Measurements from ENCODE around the gene STX19. TPM values are rescaled to one million over a fixed set of nuclear protein-coding genes. Genes with fewer than 3 reads are reported as not detected.
"Not testable (repeated sequence)": the region's sequence is repeated elsewhere in the genome, so short reads cannot be mapped to it uniquely, and the experiment has no call there.

The STX19 gene
- total RNA-seq, 2 donors from 2014 or later = not detected

- peak within 1 kb of the TSS; percentile 100 for H3K27ac Mint-ChIP-seq
- no peaks in the 10 kb centered on the region for H3K27me3 Mint-ChIP-seq
- H3K4me3 Mint-ChIP-seq = peak within 1 kb of the TSS; percentile 97
- ATAC-seq = peak; percentile 87
- H3K4me1 Mint-ChIP-seq = peaks cover 27% of the 10 kb centered on the region
- peak; percentile 59 to 73 (median 62) for DNase-seq
- peaks cover 6% of the 10 kb centered on the region for H3K36me3 Mint-ChIP-seq (ENCODE audit: low read depth)
- H3K9me3 ChIP-seq (ENCODE audit: control insufficient read depth, low read length, poor library complexity, severe bottlenecking) = no peaks in the 10 kb centered on the region
These were observed 34.4 kb upstream of the STX19 start, which contains the start of the genes DHFR2 and NSUN3 for GRCh38 chr3:94062513-94063404. Gene DHFR2, minus strand, starts transcription at chr3:94062916. Its CDS starts 1,405 bp downstream, at chr3:94061511. Gene NSUN3, plus strand, starts transcription at chr3:94063061. Its CDS starts 66 bp downstream, at chr3:94063127.

DNA sequence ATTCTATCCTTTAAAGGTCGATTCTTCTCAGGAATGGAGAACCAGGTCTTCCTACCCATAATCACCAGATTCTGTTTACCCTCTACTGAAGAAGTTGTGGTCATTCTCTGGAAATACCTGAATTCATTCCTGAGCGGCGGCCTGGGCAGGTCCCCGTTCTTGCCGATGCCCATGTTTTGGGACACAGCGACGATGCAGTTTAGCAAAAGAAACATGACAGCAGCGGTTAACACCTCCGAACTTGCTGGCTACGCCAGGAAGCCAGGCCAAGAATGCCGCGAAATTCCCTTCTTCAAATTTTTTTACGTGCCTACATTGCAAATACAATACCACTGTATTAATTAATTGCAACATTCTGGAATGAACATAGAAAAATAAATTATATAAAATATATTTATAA, 32.9 kb upstream of the STX19 start:
- no peaks in the 10 kb centered on the region for H3K27me3 Mint-ChIP-seq
- no peaks in the 10 kb centered on the region for H3K36me3 Mint-ChIP-seq (ENCODE audit: low read depth)
- no peak overlapping the region for H3K27ac Mint-ChIP-seq
- no peak for DNase-seq
- ATAC-seq = no peak
- no peaks in the 10 kb centered on the region for H3K9me3 ChIP-seq (ENCODE audit: control insufficient read depth, low read length, poor library complexity, severe bottlenecking)
- H3K4me1 Mint-ChIP-seq = peaks cover 20% of the 10 kb centered on the region
- H3K4me3 Mint-ChIP-seq = no peak overlapping the region

DNA sequence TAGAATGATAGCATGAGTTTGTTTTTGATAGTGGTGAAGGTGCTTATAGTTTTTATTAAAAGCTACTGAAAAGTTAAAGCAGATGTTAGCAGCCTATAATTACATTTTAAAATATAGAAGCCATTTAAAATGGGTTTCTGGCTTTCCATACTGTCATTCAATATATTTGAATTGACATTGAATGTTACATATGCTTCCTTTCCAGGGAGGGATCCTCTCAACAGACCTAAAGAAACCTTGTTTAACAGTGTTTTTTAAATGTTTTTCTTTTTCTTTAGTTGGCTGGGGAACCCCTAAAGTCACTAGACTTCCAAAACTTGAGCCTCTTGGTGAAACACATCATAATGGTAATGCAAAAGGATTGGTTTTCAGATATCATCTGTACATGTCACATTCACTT, 22.1 kb upstream of the STX19 start:
- H3K4me1 Mint-ChIP-seq = no peaks in the 10 kb centered on the region
- H3K27ac Mint-ChIP-seq = no peak overlapping the region
- DNase-seq (no peak), ATAC-seq (no peak)
- no peaks in the 10 kb centered on the region for H3K27me3 Mint-ChIP-seq
- H3K9me3 ChIP-seq (ENCODE audit: control insufficient read depth, low read length, poor library complexity, severe bottlenecking) = no peaks in the 10 kb centered on the region
- no peak overlapping the region for H3K4me3 Mint-ChIP-seq
- no peaks in the 10 kb centered on the region for H3K36me3 Mint-ChIP-seq (ENCODE audit: low read depth)

DNA sequence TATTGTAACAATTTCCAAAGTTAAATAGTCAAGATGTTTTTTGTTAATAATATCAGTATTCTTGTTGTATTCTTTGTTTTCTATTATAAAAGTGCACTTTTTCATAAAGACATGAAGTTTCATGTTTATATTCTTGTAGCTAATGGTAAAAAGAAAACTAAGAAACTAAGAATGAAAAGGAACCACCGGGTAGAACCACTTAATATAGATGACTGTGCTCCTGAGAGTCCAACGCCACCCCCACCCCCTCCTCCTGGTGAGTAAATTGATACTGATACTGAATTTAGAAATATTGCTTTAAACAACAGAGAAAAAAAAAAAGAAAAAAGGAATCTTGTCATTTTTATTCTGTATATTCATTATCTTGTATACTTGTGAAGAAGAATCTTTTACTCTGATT, 20.9 kb upstream of the STX19 start:
- no peak for DNase-seq
- H3K36me3 Mint-ChIP-seq (ENCODE audit: low read depth) = no peaks in the 10 kb centered on the region

DNA sequence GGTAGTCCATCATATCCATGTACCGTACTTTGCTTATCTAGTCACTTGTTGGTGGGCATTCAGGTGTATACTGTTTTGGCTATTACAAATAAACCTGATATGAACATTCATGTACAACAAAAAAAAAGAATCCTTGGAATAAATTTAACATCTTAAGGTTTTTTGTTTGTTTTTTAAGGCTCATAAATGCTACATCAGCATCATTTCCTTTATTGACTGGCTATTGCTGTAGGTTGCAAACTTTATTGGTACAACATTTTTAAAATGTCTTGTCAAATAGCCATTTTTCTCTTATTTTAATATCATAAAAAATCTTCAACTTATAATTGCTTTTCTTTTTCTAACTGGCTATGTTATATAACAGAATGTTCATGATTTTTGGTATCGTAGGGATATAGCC, 18.1 kb upstream of the STX19 start:
- Mint-ChIP-seq H3K27ac (no peak overlapping the region), H3K4me3 (no peak overlapping the region), H3K27me3 (no peaks in the 10 kb centered on the region), H3K36me3 (ENCODE audit: low read depth) (peaks cover 2% of the 10 kb centered on the region), H3K4me1 (no peaks in the 10 kb centered on the region)
- no peak for DNase-seq
- H3K9me3 ChIP-seq (ENCODE audit: control insufficient read depth, low read length, poor library complexity, severe bottlenecking) = no peaks in the 10 kb centered on the region
- ATAC-seq = no peak

More for the DNA sequence above, 20.9 kb upstream of the STX19 start:
- ATAC-seq = no peak
- Mint-ChIP-seq H3K27ac (no peak overlapping the region), H3K4me3 (no peak overlapping the region), H3K4me1 (no peaks in the 10 kb centered on the region), H3K27me3 (no peaks in the 10 kb centered on the region)
- no peaks in the 10 kb centered on the region for H3K9me3 ChIP-seq (ENCODE audit: control insufficient read depth, low read length, poor library complexity, severe bottlenecking)

GRCh38 chr3:94044100-94044936, 15.9 kb upstream of the STX19 start:
- not testable (repeated sequence) for H3K9me3 ChIP-seq (ENCODE audit: control insufficient read depth, low read length, poor library complexity, severe bottlenecking); H3K4me1 Mint-ChIP-seq; H3K27me3 Mint-ChIP-seq; DNase-seq; ATAC-seq; H3K36me3 Mint-ChIP-seq (ENCODE audit: low read depth); H3K4me3 Mint-ChIP-seq
- H3K27ac Mint-ChIP-seq = peak overlapping the region; percentile 69

DNA sequence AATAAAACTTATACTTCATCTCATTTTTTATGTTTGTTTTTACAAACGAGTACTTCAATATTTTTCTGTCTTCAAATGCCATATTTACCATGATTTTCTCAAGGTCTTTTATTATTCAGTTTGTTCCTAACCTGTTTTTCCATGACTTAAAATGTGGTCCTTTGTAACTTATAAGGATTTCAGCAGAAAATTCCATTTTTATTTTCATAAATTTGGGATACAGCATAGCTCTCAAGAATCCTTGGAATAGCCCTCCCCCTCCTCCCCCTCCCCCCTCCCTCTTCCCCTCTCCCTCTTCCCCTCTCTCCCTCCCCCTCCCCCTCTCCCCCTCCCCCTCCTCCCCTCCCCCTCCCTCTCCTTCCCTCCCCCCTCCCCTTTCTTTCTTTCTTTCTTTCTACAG, 14.9 kb upstream of the STX19 start:
- H3K4me1 Mint-ChIP-seq = no peaks in the 10 kb centered on the region

DNA sequence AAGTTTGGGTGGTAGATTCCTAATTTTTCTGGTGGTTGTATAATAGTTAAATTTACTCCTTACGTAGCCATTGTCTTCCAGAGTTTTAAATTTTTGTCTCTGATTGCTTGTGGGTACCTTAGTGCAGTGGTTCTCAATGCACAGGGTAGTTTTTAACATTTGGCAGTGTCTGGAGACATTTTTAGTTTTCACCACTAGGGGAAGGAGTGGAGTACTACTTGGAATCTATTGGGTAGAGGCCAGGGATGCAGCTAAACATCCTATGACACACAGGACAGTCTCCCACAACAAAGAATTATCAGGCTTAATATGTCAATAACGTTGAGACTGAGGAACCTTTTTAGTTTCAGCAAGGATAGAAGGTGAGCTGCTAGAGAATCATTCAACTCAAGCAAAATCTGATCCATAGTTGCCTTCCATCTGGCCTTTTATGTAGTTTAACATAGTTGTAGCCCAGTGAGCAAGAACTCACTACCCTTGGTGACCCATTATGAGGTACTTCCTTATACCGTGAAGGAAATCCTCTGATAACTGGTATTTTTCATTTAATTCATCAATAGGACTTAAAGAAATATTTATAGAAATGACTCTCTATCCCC, 8.6 kb upstream of the STX19 start:
- Mint-ChIP-seq H3K4me3 (no peak overlapping the region), H3K27me3 (no peaks in the 10 kb centered on the region), H3K27ac (no peak overlapping the region), H3K36me3 (ENCODE audit: low read depth) (peaks cover 2% of the 10 kb centered on the region), H3K4me1 (no peaks in the 10 kb centered on the region)
- peak; percentile 47 for ATAC-seq
- no peaks in the 10 kb centered on the region for H3K9me3 ChIP-seq (ENCODE audit: control insufficient read depth, low read length, poor library complexity, severe bottlenecking)
- no peak for DNase-seq

More for the DNA sequence above, 14.9 kb upstream of the STX19 start:
- DNase-seq (no peak), ATAC-seq (no peak)
- Mint-ChIP-seq H3K36me3 (ENCODE audit: low read depth) (peaks cover 2% of the 10 kb centered on the region), H3K27me3 (no peaks in the 10 kb centered on the region), H3K4me3 (peak overlapping the region; percentile 2), H3K27ac (peak overlapping the region; percentile 69)
- no peaks in the 10 kb centered on the region for H3K9me3 ChIP-seq (ENCODE audit: control insufficient read depth, low read length, poor library complexity, severe bottlenecking)

DNA sequence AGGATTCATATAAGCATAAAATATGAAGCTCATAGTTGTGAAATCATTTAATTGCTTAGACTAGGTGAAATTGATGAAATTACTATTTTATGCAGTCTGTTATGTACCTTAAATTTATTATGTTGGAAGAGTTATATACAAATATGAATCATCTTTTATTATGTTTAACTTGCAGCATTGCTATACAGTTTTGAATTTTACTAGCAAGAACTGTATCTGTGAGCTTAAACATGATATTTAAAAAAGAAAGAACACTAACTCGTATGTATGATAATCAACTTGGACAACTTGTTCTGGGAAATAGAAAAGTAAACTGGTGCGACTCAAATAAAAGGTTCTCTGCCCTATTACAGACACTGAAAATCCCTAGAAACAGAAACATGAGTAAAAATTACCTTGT, 1.8 kb downstream of the STX19 start:
- peaks cover 2% of the 10 kb centered on the region for H3K36me3 Mint-ChIP-seq (ENCODE audit: low read depth)
- ATAC-seq (no peak), DNase-seq (no peak)
- no peaks in the 10 kb centered on the region for H3K27me3 Mint-ChIP-seq
- no peak overlapping the region for H3K27ac Mint-ChIP-seq
- H3K4me3 Mint-ChIP-seq = no peak overlapping the region
- H3K4me1 Mint-ChIP-seq = no peaks in the 10 kb centered on the region
- H3K9me3 ChIP-seq (ENCODE audit: control insufficient read depth, low read length, poor library complexity, severe bottlenecking) = no peaks in the 10 kb centered on the region

- Mint-ChIP-seq H3K27ac (no peak overlapping the region), H3K36me3 (ENCODE audit: low read depth) (peaks cover 3% of the 10 kb centered on the region), H3K27me3 (no peaks in the 10 kb centered on the region), H3K4me1 (peaks cover 3% of the 10 kb centered on the region), H3K4me3 (no peak overlapping the region)
- ATAC-seq (no peak), DNase-seq (no peak)
- H3K9me3 ChIP-seq (ENCODE audit: control insufficient read depth, low read length, poor library complexity, severe bottlenecking) = no peaks in the 10 kb centered on the region
These were observed 4.0 kb downstream of the STX19 start for GRCh38 chr3:94024385-94024784.

GRCh38 chr3:94020293-94020692, 8.1 kb downstream of the STX19 start:
- peaks cover 10% of the 10 kb centered on the region for H3K36me3 Mint-ChIP-seq (ENCODE audit: low read depth)
- H3K4me1 Mint-ChIP-seq = peaks cover 3% of the 10 kb centered on the region
- no peaks in the 10 kb centered on the region for H3K27me3 Mint-ChIP-seq
- H3K27ac Mint-ChIP-seq = no peak overlapping the region
- no peaks in the 10 kb centered on the region for H3K9me3 ChIP-seq (ENCODE audit: control insufficient read depth, low read length, poor library complexity, severe bottlenecking)
- DNase-seq (no peak), ATAC-seq (no peak)
- H3K4me3 Mint-ChIP-seq = no peak overlapping the region

DNA sequence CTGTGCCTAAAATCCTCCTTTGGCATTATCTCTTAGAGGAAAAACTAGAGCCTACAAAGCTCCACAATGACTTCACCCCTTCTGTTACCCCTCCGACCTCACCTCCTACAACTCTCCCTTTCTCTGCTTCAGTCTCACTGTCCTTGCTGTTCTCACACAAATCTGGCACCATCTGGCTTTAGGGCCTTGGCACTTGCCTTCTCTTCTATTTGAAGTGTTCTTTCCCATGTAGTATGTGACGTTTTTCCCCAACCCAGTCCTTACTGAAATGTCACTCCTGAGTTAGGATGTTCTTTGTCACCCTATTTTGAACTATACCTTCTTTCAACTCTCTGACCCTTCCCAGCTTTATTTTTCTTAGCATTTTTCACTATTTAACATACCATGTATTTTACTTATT, 8.7 kb downstream of the STX19 start:
- Mint-ChIP-seq H3K27ac (no peak overlapping the region), H3K4me1 (peaks cover 3% of the 10 kb centered on the region), H3K36me3 (ENCODE audit: low read depth) (peaks cover 12% of the 10 kb centered on the region), H3K27me3 (no peaks in the 10 kb centered on the region), H3K4me3 (no peak overlapping the region)
- no peak for DNase-seq
- H3K9me3 ChIP-seq (ENCODE audit: control insufficient read depth, low read length, poor library complexity, severe bottlenecking) = no peaks in the 10 kb centered on the region
- no peak for ATAC-seq

GRCh38 chr3:94015025-94015424, 13.4 kb downstream of the STX19 start:
- Mint-ChIP-seq H3K27me3 (no peaks in the 10 kb centered on the region), H3K4me1 (peaks cover 20% of the 10 kb centered on the region), H3K27ac (no peak overlapping the region), H3K4me3 (no peak overlapping the region), H3K36me3 (ENCODE audit: low read depth) (peaks cover 20% of the 10 kb centered on the region)
- no peak for ATAC-seq
- no peaks in the 10 kb centered on the region for H3K9me3 ChIP-seq (ENCODE audit: control insufficient read depth, low read length, poor library complexity, severe bottlenecking)
- no peak for DNase-seq
